ENCODE results near the gene SULT4A1. TPM values are rescaled to one million over a fixed set of nuclear protein-coding genes. Genes with fewer than 3 reads are reported as not detected.

SULT4A1 gene
- total and polyA plus RNA-seq, 4 donors = 0.08 to 0.37 TPM; not detected in 2

DNA sequence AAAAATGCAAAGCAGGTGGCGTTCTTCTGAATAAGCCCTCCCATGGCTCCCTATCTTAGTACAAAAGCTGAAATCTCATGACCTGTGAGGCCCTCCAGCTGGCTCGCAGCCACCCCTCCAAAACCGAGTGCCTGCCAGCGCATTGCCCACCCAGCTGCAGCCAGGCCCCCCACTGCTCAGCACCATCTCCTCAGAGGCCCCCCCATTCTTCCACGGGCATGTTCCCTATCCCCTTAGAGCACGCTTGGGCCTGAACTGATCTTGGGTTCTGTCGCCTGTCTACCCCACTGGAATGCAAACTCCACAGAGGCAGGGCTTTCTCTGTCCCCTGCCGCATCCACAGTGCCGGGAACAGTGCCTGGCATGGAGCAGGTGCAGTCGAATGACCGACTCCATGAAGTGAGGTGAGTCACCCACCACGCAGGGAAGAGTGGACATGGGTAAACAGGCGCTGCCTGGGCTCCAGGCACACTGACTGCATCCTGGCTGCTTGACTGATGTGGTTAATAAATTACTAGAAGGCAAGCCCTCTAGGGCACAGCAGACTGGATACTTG, 38.9 kb downstream of the SULT4A1 start:
- WGBS = 45% methylated on average over 13 of the region's 13 CpGs
- Histone ChIP-seq H3K9ac (ENCODE audit: low read depth in 1 of 2, low read length in 2 of 2) (no peak overlapping the region), H3K4me3 (ENCODE audit: low read depth in 1 of 3, low read length in 3 of 3) (no peak overlapping the region), H3K9me3 (ENCODE audit: control insufficient read depth in 4 of 4, low read length in 3 of 4) (no peaks in the 10 kb centered on the region), H3K4me1 (ENCODE audit: control insufficient read depth in 4 of 4, insufficient read depth in 4 of 4, low read length in 3 of 4) (peaks cover 6 to 32% (median 17%) of the 10 kb centered on the region in 4 donors), H3K27ac (ENCODE audit: low read depth in 1 of 2, low read length in 2 of 2) (peak overlapping the region; percentile 94 to 96), H3K36me3 (ENCODE audit: control insufficient read depth in 4 of 4, insufficient read depth in 3 of 4, low read depth in 1 of 4, low read length in 3 of 4) (no peaks in the 10 kb centered on the region), H3K27me3 (ENCODE audit: control insufficient read depth in 4 of 4, insufficient read depth in 4 of 4, low read length in 3 of 4) (no peaks in the 10 kb centered on the region)
- TF ChIP-seq RAD21 (IDR thresholded peaks at IDR 0.05) (peak; percentile 56 to 59), HNF4A (conservative IDR thresholded peaks at IDR 0.05) (peak; percentile 34 to 78), JUND (IDR thresholded peaks at IDR 0.05) (peak; percentile 97 to 100), NR2F2 (IDR thresholded peaks at IDR 0.05) (no peak), SP1 (IDR thresholded peaks at IDR 0.05) (peak; percentile 85), MAX (IDR thresholded peaks at IDR 0.05) (peak; percentile 81), GABPA (IDR thresholded peaks at IDR 0.05 in 1 of 2, conservative IDR thresholded peaks at IDR 0.05 in 1 of 2) (no peak), HNF4G (IDR thresholded peaks at IDR 0.05) (no peak), FOXA1 (IDR thresholded peaks at IDR 0.05) (peak; percentile 94), RXRA (IDR thresholded peaks at IDR 0.05) (peak; percentile 51 to 91), ZBTB33 (IDR thresholded peaks at IDR 0.05) (no peak), YY1 (IDR thresholded peaks at IDR 0.05) (peak; percentile 95), EGR1 (IDR thresholded peaks at IDR 0.05; ENCODE audit: low read depth in 2 of 2) (no peak), TAF1 (conservative IDR thresholded peaks at IDR 0.05) (peak; percentile 53), ATF3 (IDR thresholded peaks at IDR 0.05) (peak; percentile 93), FOXA2 (IDR thresholded peaks at IDR 0.05) (peak; percentile 96)
- TF ChIP-seq, protein P1, sequence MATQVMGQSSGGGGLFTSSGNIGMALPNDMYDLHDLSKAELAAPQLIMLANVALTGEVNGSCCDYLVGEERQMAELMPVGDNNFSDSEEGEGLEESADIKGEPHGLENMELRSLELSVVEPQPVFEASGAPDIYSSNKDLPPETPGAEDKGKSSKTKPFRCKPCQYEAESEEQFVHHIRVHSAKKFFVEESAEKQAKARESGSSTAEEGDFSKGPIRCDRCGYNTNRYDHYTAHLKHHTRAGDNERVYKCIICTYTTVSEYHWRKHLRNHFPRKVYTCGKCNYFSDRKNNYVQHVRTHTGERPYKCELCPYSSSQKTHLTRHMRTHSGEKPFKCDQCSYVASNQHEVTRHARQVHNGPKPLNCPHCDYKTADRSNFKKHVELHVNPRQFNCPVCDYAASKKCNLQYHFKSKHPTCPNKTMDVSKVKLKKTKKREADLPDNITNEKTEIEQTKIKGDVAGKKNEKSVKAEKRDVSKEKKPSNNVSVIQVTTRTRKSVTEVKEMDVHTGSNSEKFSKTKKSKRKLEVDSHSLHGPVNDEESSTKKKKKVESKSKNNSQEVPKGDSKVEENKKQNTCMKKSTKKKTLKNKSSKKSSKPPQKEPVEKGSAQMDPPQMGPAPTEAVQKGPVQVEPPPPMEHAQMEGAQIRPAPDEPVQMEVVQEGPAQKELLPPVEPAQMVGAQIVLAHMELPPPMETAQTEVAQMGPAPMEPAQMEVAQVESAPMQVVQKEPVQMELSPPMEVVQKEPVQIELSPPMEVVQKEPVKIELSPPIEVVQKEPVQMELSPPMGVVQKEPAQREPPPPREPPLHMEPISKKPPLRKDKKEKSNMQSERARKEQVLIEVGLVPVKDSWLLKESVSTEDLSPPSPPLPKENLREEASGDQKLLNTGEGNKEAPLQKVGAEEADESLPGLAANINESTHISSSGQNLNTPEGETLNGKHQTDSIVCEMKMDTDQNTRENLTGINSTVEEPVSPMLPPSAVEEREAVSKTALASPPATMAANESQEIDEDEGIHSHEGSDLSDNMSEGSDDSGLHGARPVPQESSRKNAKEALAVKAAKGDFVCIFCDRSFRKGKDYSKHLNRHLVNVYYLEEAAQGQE (IDR thresholded peaks at IDR 0.05) = peak; percentile 61
- TF ChIP-seq, protein P2, sequence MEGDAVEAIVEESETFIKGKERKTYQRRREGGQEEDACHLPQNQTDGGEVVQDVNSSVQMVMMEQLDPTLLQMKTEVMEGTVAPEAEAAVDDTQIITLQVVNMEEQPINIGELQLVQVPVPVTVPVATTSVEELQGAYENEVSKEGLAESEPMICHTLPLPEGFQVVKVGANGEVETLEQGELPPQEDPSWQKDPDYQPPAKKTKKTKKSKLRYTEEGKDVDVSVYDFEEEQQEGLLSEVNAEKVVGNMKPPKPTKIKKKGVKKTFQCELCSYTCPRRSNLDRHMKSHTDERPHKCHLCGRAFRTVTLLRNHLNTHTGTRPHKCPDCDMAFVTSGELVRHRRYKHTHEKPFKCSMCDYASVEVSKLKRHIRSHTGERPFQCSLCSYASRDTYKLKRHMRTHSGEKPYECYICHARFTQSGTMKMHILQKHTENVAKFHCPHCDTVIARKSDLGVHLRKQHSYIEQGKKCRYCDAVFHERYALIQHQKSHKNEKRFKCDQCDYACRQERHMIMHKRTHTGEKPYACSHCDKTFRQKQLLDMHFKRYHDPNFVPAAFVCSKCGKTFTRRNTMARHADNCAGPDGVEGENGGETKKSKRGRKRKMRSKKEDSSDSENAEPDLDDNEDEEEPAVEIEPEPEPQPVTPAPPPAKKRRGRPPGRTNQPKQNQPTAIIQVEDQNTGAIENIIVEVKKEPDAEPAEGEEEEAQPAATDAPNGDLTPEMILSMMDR (IDR thresholded peaks at IDR 0.05; ENCODE audit: low read depth, low read length, missing input control) = no peak
- peak; percentile 33 for DNase-seq (ENCODE audit: low spot score)

Measured in liver (tissue), 9 donors.